ENCODE results near the gene CAMKMT. TPM values are rescaled to one million over a fixed set of nuclear protein-coding genes. Genes with fewer than 3 reads are reported as not detected.

CAMKMT gene
- total RNA-seq, 2 donors from 2014 or later = 3.6 to 4.6 TPM

DNA sequence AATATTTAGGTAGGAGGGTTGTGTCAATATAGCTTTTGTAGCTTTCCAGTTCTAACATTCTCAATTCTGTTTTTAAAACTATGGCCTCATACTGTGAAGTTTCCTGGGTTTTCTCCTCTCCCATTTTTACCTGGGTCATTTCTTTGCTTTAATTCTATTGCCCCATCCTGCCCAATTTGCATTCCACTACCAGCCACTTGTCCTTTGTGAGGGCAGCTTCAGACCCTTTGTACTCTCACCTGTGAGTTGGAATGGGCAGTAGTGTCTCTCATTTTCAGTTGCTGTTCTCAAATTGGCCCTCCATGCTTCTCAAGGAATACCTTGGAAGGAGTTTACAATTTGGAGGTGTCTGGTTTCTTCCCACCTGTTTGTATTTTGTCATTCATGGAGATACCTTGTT is 108.4 kb downstream of the CAMKMT start:
- DNase-seq (ENCODE audit: low spot score) = no peak
- peaks cover 0 to 16% of the 10 kb centered on the region in 2 donors for H3K9me3 ChIP-seq
- no peak for TF ChIP-seq CTCF (IDR thresholded peaks at IDR 0.05)
- no peaks in the 10 kb centered on the region for H3K4me1 ChIP-seq
- H3K4me3 ChIP-seq = no peak overlapping the region
- no peaks in the 10 kb centered on the region for H3K36me3 ChIP-seq
- H3K27me3 ChIP-seq = no peaks in the 10 kb centered on the region
- H3K27ac ChIP-seq = no peak overlapping the region

DNA sequence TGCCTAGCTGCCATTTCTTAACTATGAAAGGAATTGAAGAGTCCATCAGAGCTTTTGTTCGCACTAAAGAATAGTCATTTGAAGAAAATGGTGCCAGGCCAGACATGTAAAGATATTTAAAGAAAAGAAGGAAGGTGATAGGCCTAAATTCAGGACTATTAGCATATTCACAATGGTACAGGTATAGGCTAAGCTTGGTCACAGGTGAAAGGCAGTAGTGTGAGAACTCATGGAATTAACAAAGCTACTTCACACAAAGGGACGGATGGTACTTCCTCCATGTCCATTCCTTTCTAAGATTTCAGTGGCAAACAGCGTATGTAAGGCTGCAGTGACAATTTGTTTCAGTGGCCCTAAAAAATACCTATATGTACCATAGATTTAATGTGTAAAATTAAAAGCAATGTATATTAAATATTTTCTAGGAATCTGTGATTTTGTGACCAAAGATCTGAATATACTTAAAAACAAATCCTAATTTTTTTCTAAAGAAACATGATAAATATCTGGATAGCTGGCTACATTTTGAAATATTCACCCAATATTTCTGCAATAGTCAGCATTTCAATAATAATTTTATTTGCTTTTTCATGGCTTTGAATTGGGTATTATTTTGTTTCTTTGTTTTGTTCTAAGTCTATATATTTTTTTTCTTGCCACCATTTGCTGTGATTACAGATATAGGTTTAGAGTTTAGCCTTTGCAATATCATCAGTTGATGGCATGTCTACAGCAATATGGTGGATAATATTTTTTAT is 116.1 kb downstream of the CAMKMT start:
- H3K27ac ChIP-seq = no peak overlapping the region
- H3K4me1 ChIP-seq = no peaks in the 10 kb centered on the region
- no peak overlapping the region for H3K4me3 ChIP-seq
- no peaks in the 10 kb centered on the region for H3K9me3 ChIP-seq
- H3K36me3 ChIP-seq = no peaks in the 10 kb centered on the region
- no peak for DNase-seq (ENCODE audit: low spot score)
- no peaks in the 10 kb centered on the region for H3K27me3 ChIP-seq
- no peak for TF ChIP-seq CTCF (IDR thresholded peaks at IDR 0.05)

GRCh38 chr2:44479127-44479887 is 117.6 kb downstream of the CAMKMT start:
- Histone ChIP-seq H3K27me3 (no peaks in the 10 kb centered on the region), H3K27ac (no peak overlapping the region), H3K9me3 (no peaks in the 10 kb centered on the region), H3K4me3 (no peak overlapping the region), H3K36me3 (no peaks in the 10 kb centered on the region), H3K4me1 (no peaks in the 10 kb centered on the region)
- no peak for DNase-seq (ENCODE audit: low spot score)
- peak; percentile 92 to 98 for TF ChIP-seq CTCF (IDR thresholded peaks at IDR 0.05)

DNA sequence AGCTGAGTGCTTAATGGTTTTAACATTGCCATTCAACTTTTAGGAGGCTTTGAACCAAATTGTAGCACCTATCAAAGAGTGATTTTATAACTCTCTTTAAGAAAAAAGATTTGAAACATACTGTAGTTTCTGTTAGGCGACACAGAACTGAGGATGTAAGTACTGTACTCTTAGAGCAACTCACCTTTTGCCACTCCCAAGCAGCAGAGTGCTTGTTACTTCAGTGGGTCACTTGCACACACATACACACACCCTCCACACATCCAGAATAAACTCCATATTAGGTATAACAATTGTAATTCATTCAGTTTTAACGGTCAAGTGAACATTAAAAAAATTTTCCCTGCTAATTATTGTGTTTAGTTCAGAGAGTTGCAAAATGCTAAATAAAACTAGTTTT is 118.3 kb downstream of the CAMKMT start:
- no peak overlapping the region for H3K27ac ChIP-seq
- DNase-seq (ENCODE audit: low spot score) = no peak
- no peaks in the 10 kb centered on the region for H3K27me3 ChIP-seq
- no peak overlapping the region for H3K4me3 ChIP-seq
- no peak for TF ChIP-seq CTCF (IDR thresholded peaks at IDR 0.05)
- no peaks in the 10 kb centered on the region for H3K4me1 ChIP-seq
- H3K9me3 ChIP-seq = no peaks in the 10 kb centered on the region
- H3K36me3 ChIP-seq = no peaks in the 10 kb centered on the region

DNA sequence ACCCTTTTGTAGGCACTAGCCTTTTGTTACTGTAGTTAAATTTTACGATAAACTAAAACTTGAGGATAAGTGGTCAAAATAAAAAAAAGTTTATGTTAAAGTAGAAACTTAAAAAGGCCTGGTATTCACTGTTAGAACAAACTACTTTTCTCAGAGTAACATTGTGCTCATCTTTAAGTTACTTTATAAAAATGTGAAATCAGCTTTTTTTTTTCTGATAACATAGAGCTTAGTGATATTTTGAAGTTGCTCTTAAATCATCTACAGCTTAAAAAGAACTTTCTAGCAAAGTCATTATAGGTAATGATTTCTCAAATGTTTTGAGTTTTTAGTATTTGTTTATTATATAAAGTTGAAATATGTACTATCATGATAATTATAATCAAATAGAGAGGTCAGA is 125.3 kb downstream of the CAMKMT start:
- Histone ChIP-seq H3K4me3 (no peak overlapping the region), H3K27me3 (no peaks in the 10 kb centered on the region), H3K36me3 (no peaks in the 10 kb centered on the region), H3K9me3 (no peaks in the 10 kb centered on the region), H3K27ac (no peak overlapping the region), H3K4me1 (no peaks in the 10 kb centered on the region)
- TF ChIP-seq CTCF (IDR thresholded peaks at IDR 0.05) = no peak
- no peak for DNase-seq (ENCODE audit: low spot score)

All from right atrium auricular region (tissue), 2 donors.